Measurements from ENCODE around the gene PADI2.

PADI2 gene

GRCh38 chr1:17056551-17056950 lies 62.7 kb downstream of the PADI2 start:
- Mint-ChIP-seq H3K9me3 (no peaks in the 10 kb centered on the region), H3K4me3 (no peak overlapping the region)

GRCh38 chr1:17055801-17056200 lies 63.5 kb downstream of the PADI2 start:
- H3K4me3 Mint-ChIP-seq = peak overlapping the region; percentile 46
- no peak overlapping the region for H3K27ac Mint-ChIP-seq
- H3K9me3 Mint-ChIP-seq = no peaks in the 10 kb centered on the region
- peaks cover 15% of the 10 kb centered on the region for H3K4me1 Mint-ChIP-seq (ENCODE audit: low read depth)
- no peak for DNase-seq (ENCODE audit: low spot score)
- H3K27me3 Mint-ChIP-seq (ENCODE audit: low read depth) = peaks cover 9% of the 10 kb centered on the region
- peaks cover 10% of the 10 kb centered on the region for H3K36me3 Mint-ChIP-seq (ENCODE audit: low read depth)

More at GRCh38 chr1:17056551-17056950, 62.7 kb downstream of the PADI2 start:
- Mint-ChIP-seq H3K36me3 (ENCODE audit: low read depth) (peaks cover 6% of the 10 kb centered on the region), H3K27ac (no peak overlapping the region), H3K4me1 (ENCODE audit: low read depth) (peaks cover 10% of the 10 kb centered on the region), H3K27me3 (ENCODE audit: low read depth) (peaks cover 11% of the 10 kb centered on the region)
- no peak for DNase-seq (ENCODE audit: low spot score)

- peak; percentile 99 for DNase-seq (ENCODE audit: low spot score)
- Mint-ChIP-seq H3K36me3 (ENCODE audit: low read depth) (peaks cover 10% of the 10 kb centered on the region), H3K27me3 (ENCODE audit: low read depth) (peaks cover 4% of the 10 kb centered on the region)
These were observed 65.4 kb downstream of the PADI2 start, which contains the start of gene SDHB for GRCh38 chr1:17053685-17054410. SDHB (minus strand) TSS chr1:17054032; CDS start chr1:17054019, 13 bp downstream.

GRCh38 chr1:17053086-17053684 lies 66.1 kb downstream of the PADI2 start:
- no peaks in the 10 kb centered on the region for H3K9me3 Mint-ChIP-seq
- H3K27me3 Mint-ChIP-seq (ENCODE audit: low read depth) = peaks cover under 1% of the 10 kb centered on the region
- peak overlapping the region; percentile 98 for H3K27ac Mint-ChIP-seq
- peaks cover 10% of the 10 kb centered on the region for H3K36me3 Mint-ChIP-seq (ENCODE audit: low read depth)
- no peak for DNase-seq (ENCODE audit: low spot score)
- peak overlapping the region; percentile 100 for H3K4me3 Mint-ChIP-seq
- H3K4me1 Mint-ChIP-seq (ENCODE audit: low read depth) = peaks cover 15% of the 10 kb centered on the region

More at GRCh38 chr1:17053685-17054410, 65.4 kb downstream of the PADI2 start, which contains the start of gene SDHB:
- Mint-ChIP-seq H3K27ac (peak within 1 kb of the TSS; percentile 98), H3K4me3 (peak within 1 kb of the TSS; percentile 100), H3K9me3 (no peaks in the 10 kb centered on the region), H3K4me1 (ENCODE audit: low read depth) (peaks cover 15% of the 10 kb centered on the region)

- Mint-ChIP-seq H3K27ac (peak overlapping the region; percentile 31), H3K9me3 (no peaks in the 10 kb centered on the region), H3K36me3 (ENCODE audit: low read depth) (peaks cover 12% of the 10 kb centered on the region)
These were observed 66.6 kb downstream of the PADI2 start for GRCh38 chr1:17052641-17053040.

GRCh38 chr1:17052038-17052437 lies 67.2 kb downstream of the PADI2 start:
- Mint-ChIP-seq H3K27me3 (ENCODE audit: low read depth) (no peaks in the 10 kb centered on the region), H3K4me3 (peak overlapping the region; percentile 100), H3K27ac (no peak overlapping the region), H3K36me3 (ENCODE audit: low read depth) (peaks cover 12% of the 10 kb centered on the region), H3K9me3 (no peaks in the 10 kb centered on the region), H3K4me1 (ENCODE audit: low read depth) (peaks cover 18% of the 10 kb centered on the region)
- no peak for DNase-seq (ENCODE audit: low spot score)

More at GRCh38 chr1:17052641-17053040, 66.6 kb downstream of the PADI2 start:
- H3K4me3 Mint-ChIP-seq = peak overlapping the region; percentile 100
- H3K4me1 Mint-ChIP-seq (ENCODE audit: low read depth) = peaks cover 18% of the 10 kb centered on the region
- no peaks in the 10 kb centered on the region for H3K27me3 Mint-ChIP-seq (ENCODE audit: low read depth)
- DNase-seq (ENCODE audit: low spot score) = no peak

- H3K36me3 Mint-ChIP-seq (ENCODE audit: low read depth) = peaks cover 29% of the 10 kb centered on the region
- no peaks in the 10 kb centered on the region for H3K9me3 Mint-ChIP-seq
- H3K4me3 Mint-ChIP-seq = no peak overlapping the region
- H3K27ac Mint-ChIP-seq = no peak overlapping the region
- H3K4me1 Mint-ChIP-seq (ENCODE audit: low read depth) = peaks cover 21% of the 10 kb centered on the region
- DNase-seq (ENCODE audit: low spot score) = no peak
- H3K27me3 Mint-ChIP-seq (ENCODE audit: low read depth) = no peaks in the 10 kb centered on the region
These were observed 71.3 kb downstream of the PADI2 start for GRCh38 chr1:17047924-17048323.

- Mint-ChIP-seq H3K4me1 (ENCODE audit: low read depth) (peaks cover 12% of the 10 kb centered on the region), H3K36me3 (ENCODE audit: low read depth) (peaks cover 34% of the 10 kb centered on the region), H3K27me3 (ENCODE audit: low read depth) (no peaks in the 10 kb centered on the region), H3K27ac (no peak overlapping the region), H3K4me3 (no peak overlapping the region), H3K9me3 (no peaks in the 10 kb centered on the region)
- DNase-seq (ENCODE audit: low spot score) = no peak
These were observed 73.0 kb downstream of the PADI2 start for GRCh38 chr1:17046334-17046657.

- H3K9me3 Mint-ChIP-seq = no peaks in the 10 kb centered on the region
- H3K4me3 Mint-ChIP-seq = no peak overlapping the region
- H3K36me3 Mint-ChIP-seq (ENCODE audit: low read depth) = peaks cover 31% of the 10 kb centered on the region
- peaks cover 8% of the 10 kb centered on the region for H3K4me1 Mint-ChIP-seq (ENCODE audit: low read depth)
- peak overlapping the region; percentile 52 for H3K27ac Mint-ChIP-seq
- no peak for DNase-seq (ENCODE audit: low spot score)
- no peaks in the 10 kb centered on the region for H3K27me3 Mint-ChIP-seq (ENCODE audit: low read depth)
These were observed 73.5 kb downstream of the PADI2 start for GRCh38 chr1:17045634-17046333.

- no peaks in the 10 kb centered on the region for H3K9me3 Mint-ChIP-seq
- no peak overlapping the region for H3K4me3 Mint-ChIP-seq
- peaks cover 33% of the 10 kb centered on the region for H3K36me3 Mint-ChIP-seq (ENCODE audit: low read depth)
- no peaks in the 10 kb centered on the region for H3K27me3 Mint-ChIP-seq (ENCODE audit: low read depth)
- H3K4me1 Mint-ChIP-seq (ENCODE audit: low read depth) = peaks cover 8% of the 10 kb centered on the region
- DNase-seq (ENCODE audit: low spot score) = no peak
- no peak overlapping the region for H3K27ac Mint-ChIP-seq
These were observed 74.1 kb downstream of the PADI2 start for GRCh38 chr1:17045150-17045549.

GRCh38 chr1:17043676-17044075 lies 75.6 kb downstream of the PADI2 start:
- no peak for DNase-seq (ENCODE audit: low spot score)
- Mint-ChIP-seq H3K9me3 (no peaks in the 10 kb centered on the region), H3K27ac (no peak overlapping the region), H3K27me3 (ENCODE audit: low read depth) (no peaks in the 10 kb centered on the region), H3K4me3 (no peak overlapping the region), H3K36me3 (ENCODE audit: low read depth) (peaks cover 34% of the 10 kb centered on the region), H3K4me1 (ENCODE audit: low read depth) (peaks cover 8% of the 10 kb centered on the region)

GRCh38 chr1:17040135-17040534 lies 79.1 kb downstream of the PADI2 start:
- H3K4me3 Mint-ChIP-seq = no peak overlapping the region
- no peaks in the 10 kb centered on the region for H3K9me3 Mint-ChIP-seq
- peaks cover 27% of the 10 kb centered on the region for H3K36me3 Mint-ChIP-seq (ENCODE audit: low read depth)
- H3K27ac Mint-ChIP-seq = no peak overlapping the region
- H3K27me3 Mint-ChIP-seq (ENCODE audit: low read depth) = no peaks in the 10 kb centered on the region
- DNase-seq (ENCODE audit: low spot score) = no peak
- H3K4me1 Mint-ChIP-seq (ENCODE audit: low read depth) = peaks cover 2% of the 10 kb centered on the region

GRCh38 chr1:17039522-17039921 lies 79.7 kb downstream of the PADI2 start:
- no peak overlapping the region for H3K4me3 Mint-ChIP-seq
- no peak overlapping the region for H3K27ac Mint-ChIP-seq
- peaks cover 23% of the 10 kb centered on the region for H3K36me3 Mint-ChIP-seq (ENCODE audit: low read depth)
- no peak for DNase-seq (ENCODE audit: low spot score)
- H3K9me3 Mint-ChIP-seq = no peaks in the 10 kb centered on the region
- no peaks in the 10 kb centered on the region for H3K4me1 Mint-ChIP-seq (ENCODE audit: low read depth)
- H3K27me3 Mint-ChIP-seq (ENCODE audit: low read depth) = no peaks in the 10 kb centered on the region

- Mint-ChIP-seq H3K9me3 (no peaks in the 10 kb centered on the region), H3K27ac (no peak overlapping the region), H3K27me3 (ENCODE audit: low read depth) (no peaks in the 10 kb centered on the region), H3K4me1 (ENCODE audit: low read depth) (no peaks in the 10 kb centered on the region), H3K4me3 (no peak overlapping the region), H3K36me3 (ENCODE audit: low read depth) (peaks cover 6% of the 10 kb centered on the region)
- no peak for DNase-seq (ENCODE audit: low spot score)
These were observed 85.8 kb downstream of the PADI2 start for GRCh38 chr1:17033481-17033880.
